Measurements from ENCODE around the gene OR4C6. TPM values are rescaled to one million over a fixed set of nuclear protein-coding genes. Genes with fewer than 3 reads are reported as not detected.

The OR4C6 gene
- not detected for polyA plus RNA-seq (2013, experiment 1 of 2; ENCODE audit: insufficient read length)
- polyA plus RNA-seq (2013, experiment 2 of 2; ENCODE audit: insufficient read length), result not detected

- no peak for DNase-seq
Measured at GRCh38 chr11:55661901-55662300, at the start of gene OR4C6. Gene OR4C6, plus strand, starts transcription at chr11:55662201. Its CDS starts 2,966 bp downstream, at chr11:55665167.

DNA sequence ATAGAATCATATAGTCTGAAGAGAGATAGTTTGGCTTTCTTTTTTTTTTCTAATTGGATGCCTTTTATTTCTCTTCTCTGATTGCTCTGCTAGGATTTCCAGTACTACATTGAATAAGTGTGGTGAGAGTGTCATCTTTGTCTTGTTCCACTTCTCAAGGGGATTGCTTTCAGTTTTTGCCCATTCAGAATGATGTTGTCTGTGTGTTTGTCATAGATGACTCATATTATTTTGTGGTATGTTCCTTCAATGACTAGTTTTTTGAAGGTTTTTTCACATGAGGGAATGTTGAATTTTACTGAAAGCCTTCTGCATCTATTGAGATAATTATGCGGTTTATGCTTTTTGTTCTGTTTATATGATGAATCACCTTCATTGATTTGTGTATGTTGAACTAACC lies 37.5 kb upstream of the OR4C6 start:
- no peak for DNase-seq

DNA sequence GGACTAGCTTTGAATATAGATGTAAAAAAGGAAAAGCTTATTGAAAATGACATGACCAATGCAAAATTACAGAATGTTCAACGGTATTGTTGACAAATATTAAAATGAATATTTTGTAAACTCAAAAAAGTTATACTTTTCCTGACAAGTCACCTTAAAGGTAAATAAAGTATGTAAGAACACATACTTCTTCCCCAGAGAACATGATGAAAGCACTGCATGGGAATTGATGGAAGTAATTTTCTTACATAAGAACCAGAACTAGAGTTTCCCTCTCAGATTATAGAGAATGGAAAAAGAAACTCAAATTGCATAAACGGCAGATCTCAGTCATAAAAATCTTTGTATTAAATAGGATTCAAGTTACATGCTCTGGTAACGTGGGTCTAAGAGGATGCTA lies 27.2 kb upstream of the OR4C6 start, which contains the start of gene OR4P4:
TSS of gene OR4P4 (plus strand) at position 301 of the 400 bp plus-strand sequence.
- no peak for DNase-seq

- DNase-seq, result no peak
Measured at GRCh38 chr11:55648027-55648426, 14.0 kb upstream of the OR4C6 start, which contains the start of gene OR4S2. Gene OR4S2, plus strand, starts transcription at chr11:55648327. Its CDS starts 2,577 bp downstream, at chr11:55650904.

DNA sequence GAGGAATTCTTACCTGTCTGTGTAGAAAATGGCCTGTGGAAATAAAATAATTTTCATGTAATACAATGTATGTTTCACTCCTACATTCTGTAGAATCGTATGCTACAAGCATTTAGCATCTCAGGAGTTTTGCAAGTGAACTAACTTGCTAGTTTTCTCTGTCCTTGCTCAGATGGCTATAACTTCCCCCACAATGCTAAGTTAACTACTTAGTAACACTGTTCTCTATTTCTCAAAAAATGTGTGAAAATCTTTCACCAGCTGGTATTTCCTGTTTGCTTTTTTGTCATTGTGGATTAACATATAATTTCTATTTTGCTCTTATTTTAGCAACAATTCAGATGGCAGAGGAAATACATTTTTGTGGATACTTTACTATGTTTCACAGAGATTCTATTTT lies 9.4 kb upstream of the OR4C6 start:
- DNase-seq, result no peak

- no peak for DNase-seq
Measured at GRCh38 chr11:55655096-55655495, 6.9 kb upstream of the OR4C6 start.

DNA sequence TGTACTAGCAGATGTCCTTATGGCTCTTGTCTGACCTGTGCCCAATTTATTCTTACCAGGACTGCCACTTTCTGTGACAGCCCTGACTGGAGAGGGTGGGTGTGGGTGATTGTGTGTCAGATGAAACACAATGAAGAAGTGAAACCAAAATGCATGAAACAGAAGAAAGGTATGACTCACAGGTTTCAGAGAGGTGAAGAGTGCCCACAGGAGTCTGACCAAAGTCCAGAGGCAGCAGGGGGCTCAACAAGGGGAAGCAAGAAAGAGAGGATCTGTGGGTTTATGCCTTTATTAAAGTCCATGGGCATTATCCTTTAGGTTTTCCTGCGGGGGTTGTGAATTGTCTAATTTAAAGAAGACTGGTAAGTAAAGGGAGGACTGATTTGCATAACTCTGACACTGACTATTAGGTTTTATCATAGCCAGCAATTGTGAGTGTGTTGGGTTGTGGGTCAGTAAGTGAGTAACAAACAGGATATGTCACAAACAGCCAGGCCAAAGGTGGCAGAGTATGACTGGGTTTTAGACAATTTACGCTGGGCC lies 3.9 kb upstream of the OR4C6 start:
- no peak for DNase-seq

- no peak for DNase-seq
Measured at GRCh38 chr11:55658608-55659007, 3.4 kb upstream of the OR4C6 start.

DNA sequence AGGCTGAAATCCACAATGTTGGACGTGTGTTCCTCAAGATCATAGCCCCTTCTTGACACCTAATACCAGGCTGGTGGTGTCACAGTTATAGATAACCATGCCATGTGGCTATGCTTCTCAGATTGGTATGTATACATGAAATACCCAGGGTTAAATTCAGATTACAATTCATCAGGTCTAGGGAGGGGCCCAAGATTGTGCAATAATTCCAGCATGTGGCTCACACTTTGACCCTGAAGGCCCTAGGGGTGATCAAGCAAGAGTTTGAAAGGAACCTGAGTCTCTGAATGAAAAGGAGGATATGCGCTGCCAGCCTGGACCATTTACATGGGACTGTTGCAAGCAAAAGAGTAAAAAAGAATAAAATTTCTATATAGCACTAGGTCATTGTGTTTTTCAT lies 7.4 kb downstream of the OR4C6 start:
- no peak for DNase-seq

GRCh38 chr11:55673860-55674259 lies 11.9 kb downstream of the OR4C6 start:
- no peak for DNase-seq

DNA sequence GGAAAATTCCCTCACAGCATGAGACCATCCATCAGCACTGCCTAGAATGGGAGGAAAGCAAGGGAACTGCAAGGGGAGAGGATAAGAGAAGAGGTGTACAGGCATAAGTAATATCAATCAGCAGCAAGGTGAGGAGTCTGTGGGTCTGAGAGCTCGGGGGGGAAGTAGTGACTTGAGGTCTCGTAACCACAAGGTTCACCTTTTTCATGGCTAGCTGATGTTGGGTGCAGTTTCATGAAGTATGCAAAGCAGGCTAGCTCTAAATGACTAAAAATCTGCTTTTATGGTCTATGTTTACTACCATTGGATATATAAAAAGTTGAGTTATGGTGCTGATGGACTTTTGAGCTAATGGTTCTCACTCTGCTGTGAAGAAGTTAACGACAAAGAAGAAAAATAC lies 35.8 kb downstream of the OR4C6 start:
- no peak for DNase-seq

DNA sequence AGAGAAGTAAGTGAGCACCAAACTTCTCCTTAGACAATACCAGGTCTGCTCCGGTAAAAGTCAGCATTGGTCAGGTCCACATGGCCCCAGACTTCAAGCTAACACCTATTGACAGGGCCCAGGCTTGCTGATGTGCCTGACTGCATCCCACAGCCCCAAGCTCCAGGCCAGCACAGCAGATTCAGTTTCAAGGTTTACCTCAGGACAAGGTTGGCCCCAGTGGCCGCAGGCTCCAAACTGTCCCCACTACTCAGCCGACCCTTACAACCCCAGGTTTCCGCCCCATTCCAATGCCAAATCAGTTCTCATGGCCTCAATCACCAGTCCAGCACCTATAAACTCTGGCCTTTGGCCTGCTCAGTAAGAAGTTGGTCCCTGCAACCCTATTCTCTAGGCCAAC lies 39.4 kb downstream of the OR4C6 start:
- no peak for DNase-seq

GRCh38 chr11:55707029-55707428 lies 45.0 kb downstream of the OR4C6 start:
- peak; percentile 0 for DNase-seq

DNA sequence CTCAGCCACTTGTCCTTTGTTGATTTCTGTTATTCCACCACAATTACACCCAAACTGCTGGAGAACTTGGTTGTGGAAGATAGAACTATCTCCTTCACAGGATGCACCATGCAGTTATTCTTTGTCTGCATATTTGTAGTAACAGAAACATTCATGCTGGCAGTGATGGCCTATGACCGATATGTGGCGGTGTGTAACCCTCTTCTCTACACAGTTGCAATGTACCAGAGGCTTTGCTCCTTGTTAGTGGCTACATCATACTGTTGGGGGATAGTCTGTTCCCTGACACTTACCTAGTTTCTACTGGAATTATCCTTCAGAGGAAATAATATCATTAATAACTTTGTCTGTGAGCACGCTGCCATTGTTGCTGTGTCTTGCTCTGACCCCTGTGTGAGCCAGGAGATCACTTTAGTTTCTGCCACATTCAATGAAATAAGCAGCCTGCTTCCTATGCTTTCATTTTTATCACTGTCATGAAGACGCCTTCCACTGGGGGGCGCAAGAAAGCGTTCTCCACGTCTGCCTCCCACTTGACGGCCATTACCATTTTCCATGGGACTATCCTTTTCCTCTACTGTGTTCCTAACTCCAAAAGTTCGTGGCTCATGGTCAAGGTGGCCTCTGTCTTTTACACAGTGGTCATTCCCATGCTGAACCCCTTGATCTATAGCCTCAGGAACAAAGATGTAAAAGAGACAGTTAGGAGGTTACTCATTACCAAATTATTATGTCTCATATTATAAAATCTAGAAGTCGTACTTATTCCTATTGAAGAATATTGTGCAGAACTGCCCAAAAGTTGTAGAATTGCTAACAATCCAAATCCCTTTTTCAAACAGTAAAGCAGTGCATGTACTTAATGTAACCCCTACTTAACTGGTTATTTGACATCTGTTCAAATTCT lies 53.2 kb downstream of the OR4C6 start:
- DNase-seq, result no peak
